ENCODE measurements around the gene ADAMTS2. TPM values are rescaled to one million over a fixed set of nuclear protein-coding genes. Genes with fewer than 3 reads are reported as not detected.

ADAMTS2 gene
- total and polyA plus RNA-seq, 2 of the 4 experiments (the other 2 are of a cell fraction): 19.0 to 58.8 TPM

- no peak overlapping the region for H3K4me3 ChIP-seq (ENCODE audit: insufficient read depth, low read depth, low read length)
- H4K91ac ChIP-seq (ENCODE audit: insufficient read depth, low read depth, low read length): no peak overlapping the region
- H3K4me1 ChIP-seq (ENCODE audit: control insufficient read depth, insufficient read depth, low read length): peaks cover 8% of the 10 kb centered on the region
- H3K4ac ChIP-seq (ENCODE audit: low read depth, low read length): no peak overlapping the region
- ChIA-PET CTCF (no interaction called here), POLR2A (ENCODE audit: unreplicated experiment) (no interaction called here)
- no peak overlapping the region for H3K4me2 ChIP-seq (ENCODE audit: low read depth, low read length)
- no TSS peak for BruUV-seq (replicated peaks)
- no peak overlapping the region for H2AK5ac ChIP-seq (ENCODE audit: low read depth, low read length)
- H3K23ac ChIP-seq (ENCODE audit: low read depth, low read length): no peak overlapping the region
- no peak overlapping the region for H2BK20ac ChIP-seq (ENCODE audit: low read depth, low read length)
- in situ Hi-C loops (cut with MboI; ENCODE audit: low sequenced_read_pairs) (no loop called here), intact Hi-C loops (cut with micrococcal nuclease) (no loop called here), dilution Hi-C loops (cut with HindIII; ENCODE audit: low sequenced_read_pairs, unreplicated experiment) (no loop called here)
- DNase-seq (no peak), ATAC-seq (ENCODE audit: low read depth) (no peak)
- no peaks in the 10 kb centered on the region for H3K27me3 ChIP-seq (ENCODE audit: control insufficient read depth, insufficient read depth, low read length)
- H4K20me1 ChIP-seq (ENCODE audit: insufficient read depth, low read length): peaks cover 20% of the 10 kb centered on the region
- H3K27ac ChIP-seq (ENCODE audit: insufficient read depth, low read length): no peak overlapping the region
- H3K56ac ChIP-seq (ENCODE audit: extremely low read depth, insufficient read depth, low read length): no peak overlapping the region
- H2AFZ ChIP-seq (replicated peaks; ENCODE audit: low read length, poor library complexity): no peak overlapping the region
- TF ChIP-seq MAZ (IDR thresholded peaks at IDR 0.05; ENCODE audit: borderline replicate concordance, low read depth, low read length): no peak
- no peak for TF ChIP-seq RFX5 (IDR thresholded peaks at IDR 0.05; ENCODE audit: low read depth, low read length)
- no peak for TF ChIP-seq RCOR1 (IDR thresholded peaks at IDR 0.05; ENCODE audit: insufficient replicate concordance, low read length)
- TF ChIP-seq RAD21 (IDR thresholded peaks at IDR 0.05; ENCODE audit: low read length): no peak
- no peak for TF ChIP-seq POLR2A (IDR thresholded peaks at IDR 0.05; ENCODE audit: low read depth, low read length)
- TF ChIP-seq CEBPB (IDR thresholded peaks at IDR 0.05; ENCODE audit: low read depth, low read length): no peak
- TF ChIP-seq MXI1 (IDR thresholded peaks at IDR 0.05; ENCODE audit: borderline replicate concordance, low read depth, low read length): no peak
- TF ChIP-seq ELK1 (IDR thresholded peaks at IDR 0.05; ENCODE audit: borderline replicate concordance, low read depth, low read length): no peak
- no peak for TF ChIP-seq FOS (IDR thresholded peaks at IDR 0.05; ENCODE audit: low read depth, low read length)
- TF ChIP-seq CHD1 (IDR thresholded peaks at IDR 0.05; ENCODE audit: low read depth, low read length): no peak
- TF ChIP-seq NFE2L2 (IDR thresholded peaks at IDR 0.05; ENCODE audit: low read depth, low read length): no peak
- TF ChIP-seq BHLHE40 (IDR thresholded peaks at IDR 0.05; ENCODE audit: low read depth, low read length): no peak
- no peak for TF ChIP-seq SMC3 (IDR thresholded peaks at IDR 0.05; ENCODE audit: low read depth, low read length)
- TF ChIP-seq CTCF (conservative IDR thresholded peaks at IDR 0.05; ENCODE audit: low read depth, low read length): no peak
- no peak overlapping the region for H2BK5ac ChIP-seq (ENCODE audit: low read depth, low read length, poor library complexity, severe bottlenecking)
- peaks cover 13 to 44% of the 10 kb centered on the region in 2 experiments; a peak in 3 of 4 replicates for H3K79me1 ChIP-seq (ENCODE audit: low read depth in 1 of 2, low read length in 2 of 2)
- no peaks in the 10 kb centered on the region for H3K9me3 ChIP-seq (ENCODE audit: control insufficient read depth, insufficient read depth, low read length)
- H2BK15ac ChIP-seq (ENCODE audit: low read depth, low read length): no peak overlapping the region
- no peak overlapping the region for H3K14ac ChIP-seq (replicated peaks; ENCODE audit: low read depth, low read length)
- no peak overlapping the region for H4K5ac ChIP-seq (ENCODE audit: low read depth, low read length)
- no peak overlapping the region for H2BK120ac ChIP-seq (ENCODE audit: low read depth, low read length)
- H4K8ac ChIP-seq (ENCODE audit: low read depth in 2 of 2, low read length in 2 of 2): no peak overlapping the region
- peaks cover 7% of the 10 kb centered on the region for H3K9me1 ChIP-seq (ENCODE audit: insufficient read depth, low read length)
- peaks cover 5% of the 10 kb centered on the region for H3K36me3 ChIP-seq (ENCODE audit: control insufficient read depth, insufficient read depth, low read length)
- H2AK9ac ChIP-seq (replicated peaks; ENCODE audit: low read depth, low read length, poor library complexity): no peak overlapping the region
- no peak overlapping the region for H3K18ac ChIP-seq (ENCODE audit: low read depth, low read length)
- H3K9ac ChIP-seq (ENCODE audit: low read depth, low read length): no peak overlapping the region
- WGBS, 2 experiments (ENCODE audit: extremely low coverage in 2 of 2, insufficient read length in 1 of 2): 100% methylated on average over 1 of the region's 9 CpGs; no CpG with 5 or more reads in 1 of the 2 experiments
Measured at GRCh38 chr5:179222246-179223017, 122.8 kb downstream of the ADAMTS2 start.
